Mesendoderm (in vitro differentiated cells): ENCODE measurements around the gene CDK11B.

Experiments
- DNase-seq: peaks from one replicate; pipeline ENCODE4 v3.0.0; 2013
- H2AK5ac ChIP-seq: 2 replicates; pipeline ENCODE4 v1.6.1; 2013; ENCODE audit warnings: low read length, inconsistent platforms
- H2BK120ac ChIP-seq: 2 replicates; pipeline ENCODE4 v1.6.1; 2013; ENCODE audit warnings: low read depth, mild to moderate bottlenecking, low read length, moderate library complexity, mixed read lengths
- H2BK15ac ChIP-seq: replicated peaks from 2 replicates; pipeline ENCODE4 v1.6.1; 2013; ENCODE audit warnings: low read depth, mild to moderate bottlenecking, moderate library complexity
- H2BK5ac ChIP-seq: 2 replicates; pipeline ENCODE4 v1.6.1; 2013; ENCODE audit warnings: low read length, inconsistent platforms
- H3K18ac ChIP-seq: 2 replicates; pipeline ENCODE4 v1.6.1; 2013; ENCODE audit warnings: mild to moderate bottlenecking, low read length, mixed read lengths
- H3K23ac ChIP-seq: one replicate; pipeline ENCODE4 v1.6.1; 2013; ENCODE audit warnings: low read length
- H3K27ac ChIP-seq: 2 replicates; pipeline ENCODE4 v1.5.1; 2013; ENCODE audit warnings: low read depth, mild to moderate bottlenecking, inconsistent platforms, low read length, moderate library complexity
- H3K27me3 ChIP-seq: 2 replicates; pipeline ENCODE4 v1.6.1; 2013; ENCODE audit warnings: low read length, control low read depth, mild to moderate bottlenecking, inconsistent platforms; ENCODE audit not compliant: insufficient read depth, poor library complexity
- H3K36me3 ChIP-seq: 2 replicates; pipeline ENCODE4 v1.6.1; 2013; ENCODE audit warnings: low read length, inconsistent platforms; ENCODE audit not compliant: control insufficient read depth, insufficient read depth
- H3K4ac ChIP-seq: one replicate; pipeline ENCODE4 v1.6.1; 2013; ENCODE audit warnings: low read depth, mild to moderate bottlenecking, low read length, moderate library complexity
- H3K4me1 ChIP-seq: 2 replicates; pipeline ENCODE4 v1.6.1; 2013; ENCODE audit warnings: low read depth, low read length, inconsistent platforms; ENCODE audit not compliant: control insufficient read depth
- H3K4me2 ChIP-seq: 2 replicates; pipeline ENCODE4 v1.6.1; 2013; ENCODE audit warnings: low read length
- H3K4me3 ChIP-seq: 2 replicates; pipeline ENCODE4 v1.5.1; 2013; ENCODE audit warnings: mild to moderate bottlenecking, low read length
- H3K56ac ChIP-seq: one replicate; pipeline ENCODE4 v1.6.1; 2013; ENCODE audit warnings: low read length
- H3K79me1 ChIP-seq: 2 replicates; pipeline ENCODE4 v1.6.1; 2013; ENCODE audit warnings: low read length, inconsistent platforms
- H3K79me2 ChIP-seq: 2 replicates; pipeline ENCODE4 v1.6.1; 2013; ENCODE audit warnings: mild to moderate bottlenecking, low read length; ENCODE audit not compliant: control insufficient read depth, insufficient read depth
- H3K9ac ChIP-seq: 2 replicates; pipeline ENCODE4 v1.6.1; 2013; ENCODE audit warnings: low read length, inconsistent platforms
- H4K5ac ChIP-seq: one replicate; pipeline ENCODE4 v1.6.1; 2013; ENCODE audit warnings: low read length
- H4K8ac ChIP-seq: one replicate; pipeline ENCODE4 v1.6.1; 2013; ENCODE audit warnings: low read depth, mild to moderate bottlenecking, control low read depth, low read length, moderate library complexity
- WGBS: extraction: QIAGEN DNeasy Blood & Tissue Kit; methylation state at CpG from one replicate; pipeline ENCODE4 v1.1.7; 2013; ENCODE audit warnings: low lambda C conversion rate, missing lambda C conversion rate; ENCODE audit not compliant: insufficient coverage; ENCODE audit errors: extremely low coverage; 5-methylcytosine and 5-hydroxymethylcytosine counted together

The CDK11B gene

DNA sequence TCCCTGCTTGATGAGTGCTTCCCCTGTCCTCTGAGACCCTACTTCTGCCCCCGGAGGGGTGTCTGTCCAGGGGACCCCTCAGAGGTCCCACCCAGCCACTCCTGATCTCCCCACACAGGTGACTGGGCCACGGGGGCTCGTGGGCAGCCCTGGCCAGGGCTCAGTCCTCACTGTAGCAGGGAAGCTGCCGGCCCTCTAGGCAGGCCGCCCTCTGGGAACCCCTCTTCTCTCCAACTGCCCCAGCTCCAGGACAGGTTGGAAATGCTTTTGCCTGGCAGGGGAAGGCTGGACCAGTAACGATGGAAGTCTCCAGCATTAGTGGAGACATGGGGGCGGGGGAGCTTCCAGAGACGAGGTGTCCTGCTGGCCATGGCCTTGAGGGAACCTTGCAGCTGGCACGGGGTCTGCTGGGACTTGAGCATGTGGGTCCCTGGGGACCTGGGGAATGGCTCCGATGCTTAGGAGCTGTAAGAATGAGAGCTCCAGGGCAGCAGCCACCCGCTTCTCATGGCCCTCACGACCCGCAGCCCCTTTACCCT lies 55.8 kb downstream of the CDK11B start:
- no peak overlapping the region for H3K23ac ChIP-seq
- no peak overlapping the region for H4K5ac ChIP-seq
- H3K27ac ChIP-seq: no peak overlapping the region
- H3K18ac ChIP-seq: no peak overlapping the region
- no peak overlapping the region for H2BK5ac ChIP-seq
- H3K4me1 ChIP-seq: no peaks in the 10 kb centered on the region
- no peak overlapping the region for H2AK5ac ChIP-seq
- no peak overlapping the region for H3K4me2 ChIP-seq
- H3K36me3 ChIP-seq: no peaks in the 10 kb centered on the region
- H3K4me3 ChIP-seq: no peak overlapping the region
- no CpG with 5 or more reads among the region's 13 CpGs for WGBS
- H3K79me1 ChIP-seq: no peaks in the 10 kb centered on the region
- H2BK120ac ChIP-seq: no peak overlapping the region
- no peaks in the 10 kb centered on the region for H3K79me2 ChIP-seq
- no peak overlapping the region for H3K56ac ChIP-seq
- no peak overlapping the region for H2BK15ac ChIP-seq
- H4K8ac ChIP-seq: no peak overlapping the region
- no peak overlapping the region for H3K9ac ChIP-seq
- DNase-seq: no peak
- no peak overlapping the region for H3K4ac ChIP-seq
- H3K27me3 ChIP-seq: peaks cover 14% of the 10 kb centered on the region

DNA sequence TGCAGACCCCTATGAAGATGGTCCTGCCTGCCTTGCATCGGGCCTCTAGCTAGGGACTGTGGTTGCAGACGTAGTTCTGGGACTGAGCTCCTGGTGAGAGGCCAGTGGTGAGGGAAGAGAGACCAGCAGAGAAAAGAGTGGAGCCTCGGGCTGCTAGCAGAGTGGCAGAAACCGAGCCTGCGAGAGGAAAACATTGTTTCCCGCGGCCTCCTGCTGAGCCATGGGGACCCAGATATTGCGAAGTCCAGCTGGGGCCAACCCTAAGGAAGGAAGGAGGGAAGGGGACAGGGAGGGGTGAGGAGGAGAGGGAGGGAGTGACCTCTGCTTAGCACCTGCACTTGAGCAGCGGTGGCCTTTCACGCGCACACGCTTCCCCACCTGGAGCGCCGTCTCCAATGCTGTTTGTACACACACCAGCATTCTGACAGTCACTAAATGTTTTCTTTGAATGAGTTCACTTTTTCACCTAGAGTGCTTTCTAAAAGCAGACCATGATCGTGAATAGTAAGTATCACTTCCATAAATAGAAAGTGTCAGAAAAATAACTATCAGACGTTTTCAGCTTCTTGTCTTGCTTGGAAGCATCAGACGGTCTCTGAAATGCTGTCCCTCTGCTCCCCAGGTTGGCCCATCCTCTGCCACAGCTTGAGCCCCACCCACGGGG lies 56.4 kb downstream of the CDK11B start:
- no peaks in the 10 kb centered on the region for H3K79me2 ChIP-seq
- H3K4me3 ChIP-seq: no peak overlapping the region
- no peak overlapping the region for H4K8ac ChIP-seq
- no peak overlapping the region for H4K5ac ChIP-seq
- H2BK5ac ChIP-seq: no peak overlapping the region
- no peaks in the 10 kb centered on the region for H3K36me3 ChIP-seq
- H2AK5ac ChIP-seq: no peak overlapping the region
- no peak for DNase-seq
- whole genome bisulfite sequencing: no CpG with 5 or more reads among the region's 18 CpGs
- no peak overlapping the region for H2BK120ac ChIP-seq
- no peak overlapping the region for H3K4me2 ChIP-seq
- no peak overlapping the region for H3K23ac ChIP-seq
- no peak overlapping the region for H3K27ac ChIP-seq
- no peak overlapping the region for H3K4ac ChIP-seq
- no peak overlapping the region for H3K56ac ChIP-seq
- peaks cover 14% of the 10 kb centered on the region for H3K27me3 ChIP-seq
- H3K79me1 ChIP-seq: no peaks in the 10 kb centered on the region
- H2BK15ac ChIP-seq: no peak overlapping the region
- H3K9ac ChIP-seq: no peak overlapping the region
- H3K18ac ChIP-seq: no peak overlapping the region
- H3K4me1 ChIP-seq: no peaks in the 10 kb centered on the region

DNA sequence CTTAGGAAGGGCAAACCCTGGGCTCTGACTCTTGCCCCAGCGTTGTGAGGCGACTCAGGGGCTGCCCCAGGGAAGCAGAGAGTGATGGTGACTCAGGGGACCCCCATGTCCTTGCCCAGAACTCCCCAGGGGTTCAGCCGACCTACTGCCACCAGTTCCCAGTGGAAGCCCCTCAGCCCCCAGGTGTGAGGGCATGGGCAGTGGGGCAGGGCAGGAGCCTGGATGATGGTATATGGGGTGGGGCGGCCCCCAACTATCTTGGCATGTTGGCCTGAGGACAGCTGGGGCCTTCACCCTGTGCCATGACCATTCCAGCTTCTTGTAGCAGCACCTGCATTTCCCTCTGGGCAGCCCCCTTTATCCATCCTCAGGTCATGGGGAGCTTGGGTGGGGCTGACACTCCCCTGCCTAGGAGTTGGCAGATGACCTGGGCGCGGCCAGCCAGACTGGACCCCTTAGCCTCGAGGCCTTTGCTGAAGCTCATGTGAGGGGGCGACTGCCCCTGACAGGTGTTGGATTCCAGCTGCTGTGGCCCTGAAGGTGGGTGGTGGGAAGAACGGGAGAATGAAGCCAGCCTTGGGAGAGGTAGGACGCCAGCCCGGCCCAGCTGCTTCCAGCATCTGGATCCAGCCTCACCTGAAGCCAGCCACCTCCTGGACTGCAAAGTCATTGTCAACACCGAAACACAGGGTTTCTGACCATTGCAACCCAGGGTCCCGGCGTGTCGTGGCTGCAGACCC lies 57.1 kb downstream of the CDK11B start:
- H3K23ac ChIP-seq: no peak overlapping the region
- no peaks in the 10 kb centered on the region for H3K4me1 ChIP-seq
- DNase-seq: no peak
- no peak overlapping the region for H4K5ac ChIP-seq
- H2BK120ac ChIP-seq: no peak overlapping the region
- no peak overlapping the region for H2BK5ac ChIP-seq
- H3K79me1 ChIP-seq: no peaks in the 10 kb centered on the region
- no peak overlapping the region for H3K9ac ChIP-seq
- no peak overlapping the region for H3K56ac ChIP-seq
- no peak overlapping the region for H3K4me3 ChIP-seq
- H2AK5ac ChIP-seq: no peak overlapping the region
- no peak overlapping the region for H4K8ac ChIP-seq
- peaks cover 14% of the 10 kb centered on the region for H3K27me3 ChIP-seq
- H3K4me2 ChIP-seq: no peak overlapping the region
- H3K36me3 ChIP-seq: no peaks in the 10 kb centered on the region
- WGBS: no CpG with 5 or more reads among the region's 15 CpGs
- no peaks in the 10 kb centered on the region for H3K79me2 ChIP-seq
- no peak overlapping the region for H3K4ac ChIP-seq
- no peak overlapping the region for H3K27ac ChIP-seq
- no peak overlapping the region for H2BK15ac ChIP-seq
- H3K18ac ChIP-seq: no peak overlapping the region

DNA sequence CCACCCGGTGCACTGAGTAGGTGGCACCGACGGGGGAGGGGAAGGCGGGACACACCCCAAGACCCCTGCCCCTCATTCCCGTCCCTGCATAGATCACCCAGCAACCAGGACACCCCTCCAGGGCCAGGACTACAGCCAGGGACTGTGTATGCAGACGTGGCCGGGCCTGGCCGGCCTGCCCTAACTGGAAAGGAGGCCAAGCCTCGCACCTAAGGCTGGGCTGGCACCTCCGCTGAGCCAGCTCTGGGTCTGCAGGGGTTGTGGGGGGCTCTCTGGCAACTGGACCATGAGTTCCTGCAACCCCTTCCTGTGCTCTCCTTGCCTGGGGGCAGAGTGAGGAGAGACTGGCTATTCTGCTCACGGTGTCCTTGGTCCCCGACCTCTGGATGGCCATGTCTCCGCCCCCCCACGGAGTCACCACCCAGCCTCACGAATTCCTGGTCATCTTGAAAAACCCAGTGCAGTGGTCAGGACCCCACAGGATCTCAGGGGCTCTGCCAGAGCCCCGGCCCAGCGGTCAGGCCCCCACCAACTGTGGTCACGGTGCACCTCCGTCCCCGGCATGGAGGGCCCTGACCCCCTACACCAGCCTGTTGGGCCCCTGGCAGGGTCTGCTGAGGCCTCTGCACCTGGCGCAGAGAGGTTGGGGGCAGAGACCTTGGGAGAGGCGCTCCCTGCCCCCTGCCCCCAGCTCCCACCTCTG lies 57.8 kb downstream of the CDK11B start:
- Histone ChIP-seq H3K4me3 (no peak overlapping the region), H3K4me2 (no peak overlapping the region), H3K79me1 (no peaks in the 10 kb centered on the region), H2BK15ac (no peak overlapping the region), H4K5ac (no peak overlapping the region), H3K36me3 (no peaks in the 10 kb centered on the region), H3K79me2 (no peaks in the 10 kb centered on the region), H3K4me1 (no peaks in the 10 kb centered on the region), H3K4ac (no peak overlapping the region), H3K27me3 (peaks cover 14% of the 10 kb centered on the region), H3K27ac (no peak overlapping the region), H2BK120ac (no peak overlapping the region), H2BK5ac (no peak overlapping the region), H4K8ac (no peak overlapping the region), H3K18ac (no peak overlapping the region), H2AK5ac (no peak overlapping the region), H3K9ac (no peak overlapping the region), H3K23ac (no peak overlapping the region), H3K56ac (no peak overlapping the region)
- no peak for DNase-seq
- WGBS: no CpG with 5 or more reads among the region's 22 CpGs

DNA sequence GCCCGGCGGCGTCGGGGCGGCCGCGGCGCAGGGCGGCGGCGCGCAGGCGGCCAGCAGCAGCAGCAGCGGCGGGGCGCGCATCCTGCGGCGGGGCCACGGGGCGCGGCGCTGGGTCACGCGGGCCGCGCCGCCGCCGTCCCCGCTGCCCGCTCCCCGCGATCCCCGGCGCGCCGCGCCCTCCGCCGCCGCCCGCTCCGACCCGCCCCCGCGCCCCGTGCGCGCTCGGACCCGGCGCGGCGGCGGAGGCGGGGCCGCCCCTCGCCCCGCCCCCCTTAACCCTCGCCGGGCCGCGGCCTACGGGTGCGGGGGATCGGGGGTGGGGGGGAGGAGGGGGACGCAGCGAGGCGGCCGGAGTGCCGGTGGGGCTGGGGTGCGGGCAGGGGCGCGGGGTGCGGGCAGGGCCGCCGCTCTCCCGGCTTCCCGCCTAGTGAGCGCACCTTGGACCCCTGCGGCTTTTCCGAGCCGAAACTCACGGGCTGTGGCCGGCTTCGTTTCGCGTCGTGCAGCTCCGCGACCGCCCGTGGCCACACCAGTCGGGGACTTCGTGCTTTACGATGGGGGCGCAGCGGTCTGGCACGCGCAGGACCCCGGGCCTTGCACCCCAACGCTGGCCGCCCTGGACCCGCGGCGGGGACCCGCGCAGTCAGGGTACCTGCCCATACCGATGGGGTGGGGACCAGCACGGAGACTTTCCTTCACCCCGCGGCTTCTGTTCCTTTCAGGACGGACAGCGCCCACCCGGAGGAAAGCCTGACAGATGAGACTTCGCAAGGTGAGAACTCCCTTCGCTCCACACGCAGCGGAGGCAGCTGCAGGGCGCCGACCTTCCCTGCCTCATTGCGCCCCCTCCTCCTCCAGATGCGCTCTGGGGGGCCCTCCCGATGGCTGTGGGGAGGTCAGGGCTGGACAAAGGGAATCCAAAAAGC lies 58.6 kb downstream of the CDK11B start, which contains the start of gene FNDC10:
TSS of gene FNDC10 (minus strand) at position 201 of the 926 bp plus-strand sequence. CDS start at position 81, 120 bp downstream.
- Histone ChIP-seq H2BK120ac (no peak within 1 kb of the TSS), H2BK15ac (no peak within 1 kb of the TSS), H3K27ac (no peak within 1 kb of the TSS), H3K4me3 (no peak within 1 kb of the TSS), H2BK5ac (no peak within 1 kb of the TSS), H3K18ac (no peak within 1 kb of the TSS), H3K27me3 (peaks cover 14% of the 10 kb centered on the region), H3K9ac (peak within 1 kb of the TSS; percentile 24), H3K56ac (peak within 1 kb of the TSS; percentile 73), H3K23ac (no peak within 1 kb of the TSS), H3K4me2 (peak within 1 kb of the TSS; percentile 36), H3K4ac (no peak within 1 kb of the TSS), H3K36me3 (no peaks in the 10 kb centered on the region), H3K4me1 (no peaks in the 10 kb centered on the region), H3K79me1 (no peaks in the 10 kb centered on the region), H4K5ac (no peak within 1 kb of the TSS), H4K8ac (no peak within 1 kb of the TSS), H3K79me2 (no peaks in the 10 kb centered on the region), H2AK5ac (no peak within 1 kb of the TSS)
- WGBS: no CpG with 5 or more reads among the region's 125 CpGs
- DNase-seq: no peak
